Small intestine (tissue), 7 donors: ENCODE data around the gene NACAD. TPM values are rescaled to one million over a fixed set of nuclear protein-coding genes. Genes with fewer than 3 reads are reported as not detected.
"Not testable (repeated sequence)": the region's sequence is repeated elsewhere in the genome, so short reads cannot be mapped to it uniquely, and the experiment has no call there.

Source experiments
- DNase-seq, 2 donors: peaks; one replicate each; pipeline versions ENCODE4 v3.0.0 to v3.0.0-alpha.2; 2013
- FAIRE-seq: peaks from 2 replicates; lab custom pipeline; 2012; peaks lifted over from hg19 to GRCh38; lab: Jason Lieb, UNC
- H3K27ac ChIP-seq, 3 donors: one replicate each; pipeline ENCODE4 v1.5.1; 2013; ENCODE audit warnings: low read length in 2 of 3, mild to moderate bottlenecking in 2 of 3, control low read depth in 1 of 3, inconsistent platforms in 1 of 3, low read depth in 1 of 3, moderate library complexity in 1 of 3
- H3K27me3 ChIP-seq, 3 donors: one replicate each; pipeline ENCODE4 v1.6.1; 2013; ENCODE audit warnings: low read length in 3 of 3, inconsistent platforms in 1 of 3; ENCODE audit not compliant: control insufficient read depth in 3 of 3, insufficient read depth in 3 of 3
- H3K36me3 ChIP-seq, 3 donors: one replicate each; pipeline ENCODE4 v1.6.1; 2013; ENCODE audit warnings: low read length in 3 of 3, inconsistent platforms in 1 of 3, low read depth in 1 of 3, mild to moderate bottlenecking in 1 of 3, moderate library complexity in 1 of 3; ENCODE audit not compliant: control insufficient read depth in 3 of 3, insufficient read depth in 2 of 3
- H3K4me1 ChIP-seq, 3 donors: one replicate each; pipeline ENCODE4 v1.6.1; 2013; ENCODE audit warnings: low read length in 2 of 3, inconsistent platforms in 1 of 3, low read depth in 1 of 3, mild to moderate bottlenecking in 1 of 3, moderate library complexity in 1 of 3; ENCODE audit not compliant: control insufficient read depth in 3 of 3, insufficient read depth in 2 of 3
- H3K4me3 ChIP-seq, 3 donors: one replicate each; pipeline ENCODE4 v1.5.1; 2013; ENCODE audit warnings: low read length in 3 of 3, control low read depth in 1 of 3, inconsistent platforms in 1 of 3, low read depth in 1 of 3, mild to moderate bottlenecking in 1 of 3, moderate library complexity in 1 of 3
- H3K9me3 ChIP-seq, 2 donors: one replicate each; pipeline ENCODE4 v1.6.1; 2013; ENCODE audit warnings: low read depth in 1 of 2, low read length in 1 of 2; ENCODE audit not compliant: control insufficient read depth in 2 of 2, insufficient read depth in 1 of 2
- WGBS, 3 donors: extraction: QIAGEN DNeasy Blood & Tissue Kit; methylation state at CpG; one replicate each; pipeline ENCODE4 v1.1.7; 2013; 5-methylcytosine and 5-hydroxymethylcytosine counted together
- polyA plus RNA-seq, 4 donors: library from polyadenylated mRNA; stranded (reverse) in 3 of 4; unstranded in 1 of 4; fragments of 200-250 nt in 3 of 4; fragments of 120-200 nt in 1 of 4; gene quantifications; one replicate each; pipeline versions ENCODE4 v1.2.1 to v1.2.3, GENCODE V29; 2013
- donor health status: healthy with polysubstance abuse.
- donor health status: control.
- donor health status: control.
- donor health status: Bipolar disorder and iron deficiency.
- donor health status: healthy.

Gene NACAD
- polyA plus RNA-seq, 4 donors = 0.22 to 2.9 (median 1.1) TPM

DNA sequence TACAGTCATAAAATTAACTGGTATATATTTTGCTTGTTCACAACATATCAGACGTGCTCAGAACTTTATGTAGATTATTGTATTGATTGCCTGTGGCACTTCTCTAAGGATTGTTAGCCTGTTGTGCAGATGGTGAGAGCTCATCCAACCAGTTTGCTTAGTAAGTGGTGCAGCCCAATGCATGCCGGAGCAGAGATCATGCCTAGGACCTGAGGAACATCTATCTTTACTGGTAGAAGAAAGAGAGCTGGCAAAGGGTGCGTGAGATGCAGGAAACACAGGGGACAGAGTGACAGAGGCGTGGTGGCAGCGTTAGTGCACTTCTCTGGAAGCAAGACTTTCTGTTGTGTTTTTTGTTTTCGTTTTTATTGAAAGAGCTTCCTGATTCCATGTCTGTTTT is 52.9 kb downstream of the NACAD start:
- H3K27ac ChIP-seq = no peak overlapping the region
- DNase-seq = peak; percentile 10 to 16
- whole genome bisulfite sequencing, 3 donors = 15 to 42% (median 26%) methylated on average over 6 of the region's 6 CpGs

DNA sequence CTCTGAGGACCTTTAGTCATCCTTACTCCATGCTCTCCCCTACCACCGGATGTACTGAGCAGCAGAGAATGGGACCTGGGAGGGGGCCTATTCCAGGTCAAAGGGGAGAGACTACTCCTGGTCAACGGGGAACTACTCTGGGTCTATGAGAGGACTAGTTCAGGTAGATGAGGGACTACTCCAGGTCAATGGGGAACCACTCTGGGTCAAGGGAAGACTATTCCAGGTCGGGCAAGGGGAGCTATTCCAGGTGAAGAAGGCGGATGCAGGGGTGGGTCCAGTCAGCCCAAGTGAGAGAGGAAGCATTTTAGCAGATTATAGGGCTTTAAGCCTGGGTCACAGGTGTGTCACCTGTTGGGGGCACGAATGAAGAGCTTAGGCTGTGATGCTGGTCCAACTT is 53.4 kb downstream of the NACAD start:
- H3K36me3 ChIP-seq = peaks cover 3 to 15% (median 4%) of the 10 kb centered on the region in 3 donors
- H3K4me3 ChIP-seq = no peak overlapping the region
- FAIRE-seq (no peak), DNase-seq (no peak)
- 81 to 86% (median 86%) methylated on average over 5 of the region's 5 CpGs for WGBS, 3 donors
- H3K9me3 ChIP-seq = no peaks in the 10 kb centered on the region
- no peaks in the 10 kb centered on the region for H3K27me3 ChIP-seq
- no peak overlapping the region for H3K27ac ChIP-seq
- peaks cover 1 to 9% (median 5%) of the 10 kb centered on the region in 3 donors for H3K4me1 ChIP-seq

More for the DNA sequence above, 52.9 kb downstream of the NACAD start:
- no peak for FAIRE-seq
- Histone ChIP-seq H3K4me3 (no peak overlapping the region), H3K27me3 (no peaks in the 10 kb centered on the region), H3K9me3 (no peaks in the 10 kb centered on the region), H3K36me3 (peaks cover 3 to 19% (median 4%) of the 10 kb centered on the region in 3 donors), H3K4me1 (peaks cover 1 to 9% (median 5%) of the 10 kb centered on the region in 3 donors)

DNA sequence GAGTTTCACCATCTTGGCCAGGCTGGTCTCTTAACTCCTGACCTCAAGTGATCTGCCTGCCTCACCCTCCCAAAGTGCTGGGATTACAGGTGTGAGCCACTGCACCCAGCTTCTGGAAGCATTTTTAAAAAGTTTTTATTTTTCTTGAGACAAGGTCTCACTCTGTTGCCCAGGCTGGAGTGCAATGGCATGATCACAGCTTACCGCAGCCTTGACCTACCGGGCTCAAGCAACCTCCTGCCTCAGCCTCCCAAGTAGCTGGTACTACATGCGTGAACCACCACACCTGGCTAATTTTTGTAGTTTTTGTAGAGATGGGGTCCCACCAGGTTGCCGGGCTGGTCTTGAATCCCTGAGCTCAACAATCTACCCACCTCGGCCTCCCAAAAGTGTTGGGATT is 54.1 kb downstream of the NACAD start:
- FAIRE-seq, H3K9me3 ChIP-seq, H3K4me3 ChIP-seq, H3K4me1 ChIP-seq, H3K27ac ChIP-seq, H3K27me3 ChIP-seq, DNase-seq: not testable (repeated sequence)
- WGBS, 3 donors = 80 to 97% (median 96%) methylated on average over 5 of the region's 5 CpGs
- H3K36me3 ChIP-seq = peaks cover 3 to 16% (median 4%) of the 10 kb centered on the region in 3 donors

DNA sequence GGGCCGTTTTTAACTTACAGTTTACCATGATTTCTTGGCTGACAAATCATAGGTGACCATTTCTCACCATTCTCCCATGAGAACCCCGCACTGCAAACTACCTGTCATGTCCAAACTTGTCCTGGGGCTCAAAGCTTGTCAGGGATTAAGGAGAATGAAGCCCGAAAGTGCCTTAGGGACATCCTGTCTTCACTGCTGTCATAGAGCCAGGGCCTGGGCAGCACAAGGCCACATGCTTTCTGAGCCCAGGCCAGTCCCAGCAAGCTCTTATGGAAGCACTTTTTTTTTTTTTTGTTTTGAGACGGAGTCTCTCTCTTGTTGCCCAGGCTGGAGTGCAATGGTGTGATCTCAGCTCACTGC is 54.9 kb downstream of the NACAD start:
- FAIRE-seq (no peak), DNase-seq (no peak)
- H3K27me3 ChIP-seq = no peaks in the 10 kb centered on the region
- no peak overlapping the region for H3K27ac ChIP-seq
- WGBS, 3 donors = 87 to 92% (median 91%) methylated on average over 4 of the region's 4 CpGs
- no peaks in the 10 kb centered on the region for H3K9me3 ChIP-seq
- H3K4me3 ChIP-seq = no peak overlapping the region
- peaks cover 0 to 12% (median 0%) of the 10 kb centered on the region in 3 donors for H3K36me3 ChIP-seq
- H3K4me1 ChIP-seq = peaks cover 1 to 9% (median 5%) of the 10 kb centered on the region in 3 donors

DNA sequence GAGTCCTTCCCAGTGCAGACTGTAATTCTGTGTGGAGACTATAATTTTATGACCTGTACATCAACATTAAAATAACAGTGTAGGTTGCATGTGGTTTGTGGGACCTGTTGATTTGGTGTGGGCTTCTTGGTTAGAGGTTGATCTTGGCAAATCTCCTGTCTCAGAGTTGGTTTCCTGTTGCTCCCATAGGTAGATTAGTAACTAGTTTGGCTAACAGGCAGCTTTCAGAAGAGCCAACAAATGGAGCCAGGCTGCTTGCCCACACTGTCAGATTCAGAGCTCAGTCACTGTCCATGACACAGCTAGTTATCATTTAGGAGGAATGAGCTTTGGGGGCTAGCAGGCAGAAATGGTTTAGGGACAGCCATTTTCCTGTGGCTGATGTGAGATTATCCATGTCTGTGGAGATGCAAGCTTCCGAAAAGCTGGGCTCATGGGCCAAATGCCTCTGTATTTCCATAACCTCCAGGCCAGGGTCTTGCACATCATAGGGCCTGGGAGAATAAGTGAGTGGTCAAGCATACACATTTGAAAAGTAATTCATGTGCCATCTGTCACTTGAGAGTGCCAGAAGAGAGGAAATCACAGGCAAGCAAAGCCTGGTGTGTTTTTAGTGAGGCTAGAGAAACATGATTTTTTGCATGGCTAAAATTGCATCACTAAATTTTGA is 55.4 kb downstream of the NACAD start:
- Histone ChIP-seq H3K4me1 (peaks cover 1 to 9% (median 5%) of the 10 kb centered on the region in 3 donors), H3K4me3 (no peak overlapping the region), H3K27ac (no peak overlapping the region), H3K9me3 (no peaks in the 10 kb centered on the region), H3K27me3 (no peaks in the 10 kb centered on the region), H3K36me3 (peaks cover 0 to 11% (median 0%) of the 10 kb centered on the region in 3 donors)
- WGBS, 3 donors = 91 to 100% (median 96%) methylated on average over 1 of the region's 1 CpG
- FAIRE-seq = no peak
- DNase-seq = no peak

DNA sequence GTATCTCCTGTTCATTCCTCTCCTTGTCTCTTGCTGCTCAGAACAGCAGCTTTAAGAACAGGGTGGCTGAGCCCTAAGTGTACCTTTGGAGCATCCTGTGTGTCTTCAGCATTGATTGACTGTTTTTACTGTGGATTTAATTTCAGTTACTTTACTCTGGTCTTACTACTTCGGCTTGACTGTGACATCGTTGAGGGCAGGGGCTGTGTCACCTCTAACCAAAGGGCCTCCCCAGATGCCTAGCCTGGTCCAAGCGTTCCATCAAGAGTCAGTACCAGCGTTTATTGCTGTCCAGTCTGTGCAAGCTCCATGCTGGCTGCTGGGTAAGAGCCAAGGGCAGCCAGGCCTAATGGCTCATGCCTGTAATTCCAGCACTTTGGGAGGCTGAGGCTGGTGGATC is 56.3 kb downstream of the NACAD start:
- peaks cover 0 to 15% (median 0%) of the 10 kb centered on the region in 3 donors for H3K36me3 ChIP-seq
- H3K4me3 ChIP-seq = no peak overlapping the region
- FAIRE-seq (no peak), DNase-seq (no peak)
- WGBS, 3 donors = 88 to 93% (median 92%) methylated on average over 4 of the region's 4 CpGs
- H3K27ac ChIP-seq = no peak overlapping the region
- H3K9me3 ChIP-seq = no peaks in the 10 kb centered on the region
- peaks cover 1 to 9% (median 5%) of the 10 kb centered on the region in 3 donors for H3K4me1 ChIP-seq
- H3K27me3 ChIP-seq = no peaks in the 10 kb centered on the region

DNA sequence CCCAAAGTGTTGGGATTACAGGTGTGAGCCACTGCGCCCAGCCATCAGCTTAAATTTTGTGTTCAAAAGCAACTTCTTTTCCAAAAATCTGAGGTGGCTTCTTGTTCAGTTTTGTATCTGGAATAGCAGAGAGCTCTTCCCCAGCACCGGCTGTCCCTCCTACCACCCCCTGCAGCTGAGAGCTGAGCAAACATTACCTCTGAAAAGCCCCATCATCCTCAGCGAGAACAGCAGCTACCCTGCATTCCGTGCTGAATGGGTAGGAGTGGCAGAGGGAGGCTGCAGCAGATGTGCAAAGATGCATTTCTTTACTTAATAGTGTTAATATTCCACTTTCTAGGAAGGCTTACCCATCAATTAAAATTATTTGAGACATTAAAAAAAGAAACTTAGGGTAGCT is 56.9 kb downstream of the NACAD start:
- DNase-seq (no peak), FAIRE-seq (no peak)
- Histone ChIP-seq H3K9me3 (no peaks in the 10 kb centered on the region), H3K27me3 (no peaks in the 10 kb centered on the region), H3K27ac (no peak overlapping the region), H3K4me1 (peaks cover 1 to 9% (median 5%) of the 10 kb centered on the region in 3 donors), H3K4me3 (no peak overlapping the region), H3K36me3 (peaks cover 0 to 18% (median 0%) of the 10 kb centered on the region in 3 donors)
- 75 to 86% (median 84%) methylated on average over 4 of the region's 4 CpGs for WGBS, 3 donors
